Mucosa of descending colon (tissue), 3 donors: ENCODE data around the gene RBM47. TPM values are rescaled to one million over a fixed set of nuclear protein-coding genes. Genes with fewer than 3 reads are reported as not detected.

Experiments
- ATAC-seq: fragments of 200-7000 bp; cut with Tn5 transposase; one replicate; pipeline ENCODE4 v1.9.1; 2020; ENCODE audit warnings: mild to moderate bottlenecking, moderate library complexity
- DNase-seq, 3 donors: peaks; one replicate each; pipeline ENCODE4 v3.0.0-alpha.2; 2020
- H3K36me3 ChIP-seq: fragments of 200-600 bp; one replicate; pipeline ENCODE4 v1.8.0; 2021; ENCODE audit warnings: low read depth, mild to moderate bottlenecking
- H3K4me1 ChIP-seq: fragments of 200-600 bp; one replicate; pipeline ENCODE4 v1.8.0; 2021; ENCODE audit warnings: low read depth, mild to moderate bottlenecking
- H3K4me3 ChIP-seq: fragments of 200-600 bp; one replicate; pipeline ENCODE4 v1.8.0; 2021; ENCODE audit warnings: mild to moderate bottlenecking
- H3K9me3 ChIP-seq: fragments of 200-600 bp; one replicate; pipeline ENCODE4 v1.8.0; 2021; ENCODE audit warnings: mild to moderate bottlenecking
- CTCF ChIP-seq: fragments of 200-600 bp; IDR thresholded peaks from one replicate; pipeline ENCODE4 v1.8.0; 2022; ENCODE audit warnings: antibody characterized with exemption, mild to moderate bottlenecking
- intact Hi-C, 2 donors: fragments of 100-400 bp; cut with DNase I in 1 of 2; cut with micrococcal nuclease in 1 of 2; formaldehyde crosslinking; loops; one replicate each; pipeline versions ENCODE4 v1.11.0 to v1.11.1; 2022; cut with DNase I, micrococcal nuclease
- total RNA-seq, 3 donors: library from RNA; stranded (reverse); fragmentation: NEBNext Ultra II Directional in 2 of 3; extraction: Animal tissue kit (Norgen Biotek cat#: 25700) in 2 of 3; gene quantifications; one replicate each; pipeline versions ENCODE4 v1.2.1 to v1.2.4, GENCODE V29; 2021 to 2023
- donor health status: DM: no; HTN: no; CAD: no; lungs with moderate emphysema.
- donor health status: DM: no; HTN: no; CAD: no.
- donor health status: DM: no; HTN: yes; CAD: no.

Gene RBM47
- total RNA-seq, 3 donors from 2014 or later: 144 to 309 (median 258) TPM

GRCh38 chr4:40649321-40649720, 19.7 kb upstream of the RBM47 start:
- DNase-seq: no peak
- H3K36me3 ChIP-seq: no peaks in the 10 kb centered on the region
- intact Hi-C loops: no loop called here
- no peak for ATAC-seq
- no peaks in the 10 kb centered on the region for H3K9me3 ChIP-seq
- no peaks in the 10 kb centered on the region for H3K4me1 ChIP-seq
- H3K4me3 ChIP-seq: no peak overlapping the region
- TF ChIP-seq CTCF: no peak

GRCh38 chr4:40648742-40649281, 19.1 kb upstream of the RBM47 start:
- ATAC-seq: no peak
- no peak for TF ChIP-seq CTCF
- intact Hi-C loops: no loop called here
- H3K4me1 ChIP-seq: no peaks in the 10 kb centered on the region
- H3K4me3 ChIP-seq: no peak overlapping the region
- no peaks in the 10 kb centered on the region for H3K9me3 ChIP-seq
- no peaks in the 10 kb centered on the region for H3K36me3 ChIP-seq
- peak in 1 of 3 donors; percentile 23 for DNase-seq

GRCh38 chr4:40648131-40648530, 18.5 kb upstream of the RBM47 start:
- no peak for TF ChIP-seq CTCF
- H3K4me3 ChIP-seq: no peak overlapping the region
- no peaks in the 10 kb centered on the region for H3K36me3 ChIP-seq
- no peaks in the 10 kb centered on the region for H3K4me1 ChIP-seq
- DNase-seq (no peak), ATAC-seq (peak; percentile 38)
- intact Hi-C loops: no loop called here
- H3K9me3 ChIP-seq: no peaks in the 10 kb centered on the region

- Histone ChIP-seq H3K36me3 (no peaks in the 10 kb centered on the region), H3K4me3 (no peak overlapping the region)
- peak; percentile 79 for ATAC-seq
These were observed 15.9 kb upstream of the RBM47 start for GRCh38 chr4:40645586-40645985.

GRCh38 chr4:40632080-40632479, 2.4 kb upstream of the RBM47 start:
- Histone ChIP-seq H3K4me1 (peaks cover 3% of the 10 kb centered on the region), H3K4me3 (no peak overlapping the region), H3K9me3 (no peaks in the 10 kb centered on the region), H3K36me3 (no peaks in the 10 kb centered on the region)
- no peak for ATAC-seq
- TF ChIP-seq CTCF: no peak
- no peak for DNase-seq
- intact Hi-C loops: no loop called here

More at GRCh38 chr4:40645586-40645985, 15.9 kb upstream of the RBM47 start:
- TF ChIP-seq CTCF: no peak
- Histone ChIP-seq H3K4me1 (no peaks in the 10 kb centered on the region), H3K9me3 (no peaks in the 10 kb centered on the region)
- DNase-seq: no peak
- intact Hi-C loops: no loop called here
